ENCODE results near the gene SFTPD.
"Not testable (repeated sequence)": the region's sequence is repeated elsewhere in the genome, so short reads cannot be mapped to it uniquely, and the experiment has no call there.

Gene SFTPD

GRCh38 chr10:79923669-79924068 lies 25.2 kb downstream of the SFTPD start:
- no peak for DNase-seq

- DNase-seq: no peak
Observed at GRCh38 chr10:79923145-79923544, 25.8 kb downstream of the SFTPD start.

GRCh38 chr10:79922011-79922412 lies 26.9 kb downstream of the SFTPD start:
- not testable (repeated sequence) for DNase-seq

- not testable (repeated sequence) for DNase-seq
Observed at GRCh38 chr10:79915838-79916237, 33.1 kb downstream of the SFTPD start.

GRCh38 chr10:79914512-79914911 lies 34.4 kb downstream of the SFTPD start:
- DNase-seq: peak; percentile 26

GRCh38 chr10:79910836-79911235 lies 38.1 kb downstream of the SFTPD start:
- DNase-seq: no peak

- no peak for DNase-seq
Observed at GRCh38 chr10:79910344-79910743, 38.6 kb downstream of the SFTPD start.

- DNase-seq: no peak
Observed at GRCh38 chr10:79905322-79906314, 43.3 kb downstream of the SFTPD start.

GRCh38 chr10:79904671-79905321 lies 44.1 kb downstream of the SFTPD start:
- DNase-seq: peak; percentile 7

GRCh38 chr10:79901571-79901970 lies 47.3 kb downstream of the SFTPD start:
- DNase-seq: not testable (repeated sequence)

GRCh38 chr10:79898597-79899325 lies 50.1 kb downstream of the SFTPD start:
- DNase-seq: no peak

GRCh38 chr10:79892896-79893295 lies 56.0 kb downstream of the SFTPD start:
- not testable (repeated sequence) for DNase-seq

GRCh38 chr10:79890469-79890868 lies 58.4 kb downstream of the SFTPD start:
- DNase-seq: no peak

- not testable (repeated sequence) for DNase-seq
Observed at GRCh38 chr10:79888984-79889383, 59.9 kb downstream of the SFTPD start.

Data from NCI-H1694 treated with DMSO at 0.1 percent for 48 hours (cell line).